BJ (cell line): ENCODE results near the gene FAM25C. TPM values are rescaled to one million over a fixed set of nuclear protein-coding genes. Genes with fewer than 3 reads are reported as not detected.
"Not testable (repeated sequence)": the region's sequence is repeated elsewhere in the genome, so short reads cannot be mapped to it uniquely, and the experiment has no call there.

Experiments used
- CTCF ChIA-PET: fragments of 350-600 bp; formaldehyde crosslinking; extraction: SDS; loops from one replicate; lab custom pipeline; 2021; ENCODE audit warnings: antibody characterized with exemption, inconsistent platforms; lab: Yijun Ruan, JAX
- POLR2A ChIA-PET: fragments of 300-600 bp; sonication (Branson Sonifier 250); formaldehyde crosslinking; extraction: SDS; loops from one replicate; lab custom pipeline; 2021; ENCODE audit warnings: antibody characterized with exemption; lab: Charles Lee
- DNase-seq: peaks from one replicate; pipeline ENCODE4 v3.0.0-alpha.2; 2011; ENCODE audit warnings: low read depth
- H3K27me3 ChIP-seq: 2 replicates; pipeline ENCODE4 v1.6.0; 2011; ENCODE audit warnings: low read length; ENCODE audit not compliant: control insufficient read depth, insufficient read depth
- H3K36me3 ChIP-seq: 2 replicates; pipeline ENCODE4 v1.5.1; 2011; ENCODE audit warnings: low read length; ENCODE audit not compliant: control insufficient read depth, insufficient read depth
- H3K4me3 ChIP-seq: 2 replicates; pipeline ENCODE4 v1.5.1; 2011; ENCODE audit warnings: low read depth, mild to moderate bottlenecking, control low read depth, low read length
- polyA minus RNA-seq: library from RNA; depleted of rRNA, polyadenylated mRNA; stranded (reverse); fragments of >200 nt; gene quantifications from 2 replicates; pipeline ENCODE4 v1.2.3, GENCODE V29; 2011; rRNA and poly(A)+ RNA removed
- polyA plus RNA-seq: library from polyadenylated mRNA; depleted of rRNA; stranded (reverse); fragments of >200 nt; gene quantifications from 2 replicates; pipeline ENCODE4 v1.2.3, GENCODE V29; 2011; rRNA removed

FAM25C gene
- polyA plus RNA-seq (not detected in 2 replicates), polyA minus RNA-seq (not detected in 2 replicates)

- CTCF ChIA-PET, POLR2A ChIA-PET, H3K4me3 ChIP-seq, DNase-seq, H3K36me3 ChIP-seq, H3K27me3 ChIP-seq: not testable (repeated sequence)
These were observed at the start of gene FAM25C for GRCh38 chr10:47999691-48000090. TSS of gene FAM25C (minus strand) at chr10:47999791. CDS start at chr10:47999765, 26 bp downstream.

DNA sequence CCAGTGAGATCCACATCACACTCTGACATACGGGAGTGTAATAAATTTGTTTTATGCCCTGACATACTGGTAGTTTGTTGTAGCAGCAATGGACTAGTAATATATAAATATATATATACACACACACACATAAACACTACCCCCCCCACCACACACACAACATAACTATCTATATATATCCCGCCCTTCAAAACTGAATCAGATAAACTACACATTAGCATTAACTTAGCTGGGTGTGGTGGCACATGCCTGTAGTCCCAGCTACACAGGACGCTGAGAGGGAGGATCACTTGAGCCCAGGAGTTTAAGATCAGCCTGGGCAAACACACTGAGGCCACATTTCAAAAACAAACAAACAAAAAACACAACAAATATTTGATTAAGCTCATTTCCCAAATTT is 45.0 kb upstream of the FAM25C start:
- DNase-seq, H3K36me3 ChIP-seq, CTCF ChIA-PET, POLR2A ChIA-PET, H3K4me3 ChIP-seq, H3K27me3 ChIP-seq: not testable (repeated sequence)

- H3K27me3 ChIP-seq, POLR2A ChIA-PET, CTCF ChIA-PET, H3K36me3 ChIP-seq, DNase-seq, H3K4me3 ChIP-seq: not testable (repeated sequence)
These were observed 31.8 kb upstream of the FAM25C start for GRCh38 chr10:48031390-48031789.

- POLR2A ChIA-PET, CTCF ChIA-PET, H3K36me3 ChIP-seq, DNase-seq, H3K4me3 ChIP-seq, H3K27me3 ChIP-seq: not testable (repeated sequence)
These were observed 2.7 kb upstream of the FAM25C start for GRCh38 chr10:48002306-48002705.

DNA sequence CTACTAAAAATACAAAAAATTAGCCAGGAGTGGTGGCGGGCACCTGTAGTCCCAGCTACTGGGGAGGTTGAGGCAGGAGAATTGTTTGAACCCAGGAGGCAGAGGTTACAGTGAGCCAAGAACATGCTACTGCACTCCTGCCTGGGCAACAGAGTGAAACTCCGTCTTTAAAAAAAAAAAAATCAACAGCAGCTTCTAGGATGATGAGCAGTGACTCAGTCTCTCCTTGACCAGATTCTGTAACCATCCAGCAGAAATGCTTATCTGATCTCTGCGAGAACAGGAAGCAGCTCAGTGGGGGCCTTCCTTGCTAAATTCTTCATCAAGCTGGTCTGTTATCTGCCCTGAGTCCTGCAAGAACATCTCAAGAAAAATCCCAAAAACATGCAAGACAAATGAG is 5.5 kb downstream of the FAM25C start:
- H3K27me3 ChIP-seq, POLR2A ChIA-PET, H3K4me3 ChIP-seq, H3K36me3 ChIP-seq, CTCF ChIA-PET: not testable (repeated sequence)
- DNase-seq, result peak; percentile 4

- H3K36me3 ChIP-seq, H3K27me3 ChIP-seq, H3K4me3 ChIP-seq, POLR2A ChIA-PET, DNase-seq, CTCF ChIA-PET: not testable (repeated sequence)
These were observed 7.0 kb downstream of the FAM25C start for GRCh38 chr10:47992560-47992959.

DNA sequence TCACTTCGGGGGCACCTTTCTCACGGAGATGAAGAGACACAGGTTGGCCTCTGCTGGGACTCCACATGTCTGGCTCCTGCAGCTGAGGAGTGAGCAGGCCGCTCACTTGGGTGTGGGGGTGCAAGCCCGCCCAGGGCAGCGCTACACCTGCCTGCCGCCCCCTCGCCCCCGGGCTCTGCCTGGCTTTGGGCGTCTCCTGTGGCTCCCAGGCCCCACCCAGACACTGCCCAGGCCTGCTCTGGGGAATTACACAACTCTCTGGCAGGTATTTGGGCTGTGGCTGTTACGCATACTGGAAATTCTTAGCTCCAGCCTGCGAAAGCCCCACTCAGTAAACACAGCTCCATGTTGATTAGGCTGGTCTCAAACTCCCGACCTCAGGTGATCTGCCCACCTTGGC is 7.9 kb downstream of the FAM25C start:
- DNase-seq, H3K27me3 ChIP-seq, H3K36me3 ChIP-seq, CTCF ChIA-PET, H3K4me3 ChIP-seq, POLR2A ChIA-PET: not testable (repeated sequence)

DNA sequence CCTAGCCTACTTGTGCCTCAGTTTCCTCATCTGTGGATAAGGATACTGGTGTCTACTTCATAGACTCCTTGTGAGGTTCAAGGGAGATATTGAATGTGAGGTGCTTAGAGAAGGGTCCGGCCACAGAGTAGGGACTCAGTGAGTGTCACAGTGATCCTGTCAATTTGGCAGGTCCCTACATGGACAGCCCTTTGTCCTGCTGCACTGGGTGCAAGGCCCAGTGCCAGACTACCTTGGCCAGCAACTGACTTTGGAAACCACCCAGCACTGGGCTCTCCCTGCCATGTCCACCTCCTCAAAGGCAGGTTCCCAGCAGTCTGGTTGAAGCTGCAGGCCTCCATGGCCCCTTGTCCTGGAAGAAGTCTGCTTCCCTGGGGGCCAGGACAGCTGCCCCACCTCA is 9.5 kb downstream of the FAM25C start:
- H3K4me3 ChIP-seq, H3K27me3 ChIP-seq, DNase-seq, POLR2A ChIA-PET, CTCF ChIA-PET, H3K36me3 ChIP-seq: not testable (repeated sequence)

DNA sequence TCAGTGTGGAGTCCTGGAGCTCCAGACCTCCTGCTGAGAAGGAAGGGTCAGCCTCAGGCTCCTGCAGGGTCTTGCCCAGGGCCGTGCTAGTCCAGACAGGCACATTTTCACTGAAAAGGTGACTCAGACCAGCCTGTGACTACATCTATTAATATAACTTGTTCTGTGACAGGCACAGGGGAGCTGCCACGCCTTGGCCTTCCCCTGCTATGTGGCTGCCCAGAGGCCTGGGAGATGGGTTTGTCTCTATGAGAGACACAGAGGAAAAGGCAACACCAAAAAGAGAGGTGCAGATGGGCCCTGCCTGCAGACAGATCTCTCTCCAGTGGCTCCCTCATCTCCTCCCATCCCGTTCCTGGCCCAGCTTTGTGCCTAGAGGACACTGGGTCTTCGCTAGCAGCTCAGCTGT is 10.0 kb downstream of the FAM25C start:
- H3K36me3 ChIP-seq, H3K4me3 ChIP-seq, DNase-seq, H3K27me3 ChIP-seq, POLR2A ChIA-PET, CTCF ChIA-PET: not testable (repeated sequence)

GRCh38 chr10:47988718-47989541 is 10.7 kb downstream of the FAM25C start:
- CTCF ChIA-PET, H3K4me3 ChIP-seq, H3K36me3 ChIP-seq, H3K27me3 ChIP-seq, POLR2A ChIA-PET: not testable (repeated sequence)
- peak; percentile 1 for DNase-seq

- H3K36me3 ChIP-seq, H3K4me3 ChIP-seq, DNase-seq, CTCF ChIA-PET, H3K27me3 ChIP-seq, POLR2A ChIA-PET: not testable (repeated sequence)
These were observed 11.6 kb downstream of the FAM25C start for GRCh38 chr10:47987952-47988351.
